Measurements from ENCODE around the gene LPGAT1.

GRCh38 chr1:211742889-211743529 is 87.6 kb downstream of the LPGAT1 start:
- no peak for TF ChIP-seq EZH2 (IDR thresholded peaks at IDR 0.05)
- no peak for TF ChIP-seq CTCF (IDR thresholded peaks at IDR 0.05)
